HG03025 (cell line): ENCODE measurements around the gene MSH2.
"Not testable (repeated sequence)": the region's sequence is repeated elsewhere in the genome, so short reads cannot be mapped to it uniquely, and the experiment has no call there.

Experiments
- ATAC-seq: cut with Tn5 transposase; IDR thresholded peaks from one replicate; pipeline ENCODE4 v1.9.1; 2021; ENCODE audit warnings: mild to moderate bottlenecking, moderate library complexity; ENCODE audit not compliant: unreplicated experiment, low FRiP score

Gene MSH2

DNA sequence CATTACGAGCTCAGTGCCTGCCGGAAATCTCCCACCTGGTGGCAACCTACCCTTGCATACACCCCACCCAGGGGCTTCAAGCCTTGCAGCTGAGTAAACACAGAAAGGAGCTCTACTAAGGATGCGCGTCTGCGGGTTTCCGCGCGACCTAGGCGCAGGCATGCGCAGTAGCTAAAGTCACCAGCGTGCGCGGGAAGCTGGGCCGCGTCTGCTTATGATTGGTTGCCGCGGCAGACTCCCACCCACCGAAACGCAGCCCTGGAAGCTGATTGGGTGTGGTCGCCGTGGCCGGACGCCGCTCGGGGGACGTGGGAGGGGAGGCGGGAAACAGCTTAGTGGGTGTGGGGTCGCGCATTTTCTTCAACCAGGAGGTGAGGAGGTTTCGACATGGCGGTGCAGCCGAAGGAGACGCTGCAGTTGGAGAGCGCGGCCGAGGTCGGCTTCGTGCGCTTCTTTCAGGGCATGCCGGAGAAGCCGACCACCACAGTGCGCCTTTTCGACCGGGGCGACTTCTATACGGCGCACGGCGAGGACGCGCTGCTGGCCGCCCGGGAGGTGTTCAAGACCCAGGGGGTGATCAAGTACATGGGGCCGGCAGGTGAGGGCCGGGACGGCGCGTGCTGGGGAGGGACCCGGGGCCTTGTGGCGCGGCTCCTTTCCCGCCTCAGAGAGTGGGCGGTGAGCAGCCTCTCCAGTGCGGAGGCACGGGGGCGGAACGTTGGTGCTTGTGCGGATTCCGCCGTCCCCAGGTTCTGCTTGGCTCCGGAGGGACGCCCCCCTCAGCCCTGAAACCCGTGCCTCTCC lies at the start of gene MSH2:
MSH2 (plus strand) TSS at position 352 of the 804 bp plus-strand sequence; CDS start at position 388, 36 bp downstream.
- ATAC-seq: peak; percentile 93

DNA sequence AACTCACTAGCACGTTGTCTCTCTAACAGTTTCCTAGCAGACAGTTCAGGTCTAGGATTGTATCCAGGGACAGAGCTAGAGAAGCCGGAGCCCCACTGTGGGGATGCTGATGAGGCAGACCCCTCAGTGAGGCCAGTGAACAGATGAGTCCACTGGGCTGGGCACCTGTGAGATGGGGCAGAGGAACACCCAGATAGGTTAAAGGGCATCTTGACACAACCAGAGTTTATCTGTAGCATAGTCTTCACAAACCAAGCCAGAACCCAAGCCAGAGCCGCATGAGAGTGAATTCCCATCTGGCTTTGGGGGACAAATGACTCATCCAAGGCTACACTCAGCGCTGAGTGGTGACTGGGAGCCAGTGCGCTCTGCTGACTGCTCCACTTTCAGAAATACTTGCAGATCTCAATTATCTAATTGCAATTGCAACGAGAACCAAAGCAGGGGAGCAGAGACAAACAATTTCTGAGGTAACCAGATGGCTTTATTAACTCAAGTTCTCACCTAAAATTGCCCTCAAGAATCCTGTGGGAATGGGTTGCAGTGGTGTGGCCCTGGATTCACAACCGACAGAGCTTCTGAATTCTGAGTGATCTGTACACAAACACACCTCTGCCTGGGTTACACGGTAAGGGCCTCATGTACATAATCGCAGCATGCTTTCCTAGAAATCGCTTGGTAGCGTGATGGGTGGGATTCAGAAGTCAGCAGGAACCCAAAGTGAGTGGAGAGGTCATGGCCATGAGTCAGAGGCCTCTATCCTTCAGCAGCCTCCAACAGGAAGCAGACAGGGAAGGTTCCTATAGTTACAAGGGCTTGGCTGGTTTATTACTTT lies 48.7 kb upstream of the MSH2 start:
- ATAC-seq: no peak

DNA sequence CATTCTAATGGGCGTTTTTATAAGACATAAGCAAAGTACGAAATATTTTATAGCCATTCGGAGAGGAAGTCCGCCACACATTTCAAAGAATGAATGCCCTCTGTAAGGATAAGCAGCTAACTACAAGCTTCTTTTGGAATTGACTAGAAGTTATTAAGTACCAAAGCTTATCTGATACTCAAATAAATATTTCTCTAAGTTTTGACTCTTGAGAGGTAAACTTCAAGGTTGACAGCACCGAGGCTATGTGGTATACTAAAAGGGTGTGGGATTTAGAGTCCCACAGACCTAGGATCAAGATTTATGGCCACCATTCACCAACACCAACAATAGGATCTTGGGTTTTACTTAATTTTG lies 48.1 kb upstream of the MSH2 start:
- ATAC-seq: no peak

DNA sequence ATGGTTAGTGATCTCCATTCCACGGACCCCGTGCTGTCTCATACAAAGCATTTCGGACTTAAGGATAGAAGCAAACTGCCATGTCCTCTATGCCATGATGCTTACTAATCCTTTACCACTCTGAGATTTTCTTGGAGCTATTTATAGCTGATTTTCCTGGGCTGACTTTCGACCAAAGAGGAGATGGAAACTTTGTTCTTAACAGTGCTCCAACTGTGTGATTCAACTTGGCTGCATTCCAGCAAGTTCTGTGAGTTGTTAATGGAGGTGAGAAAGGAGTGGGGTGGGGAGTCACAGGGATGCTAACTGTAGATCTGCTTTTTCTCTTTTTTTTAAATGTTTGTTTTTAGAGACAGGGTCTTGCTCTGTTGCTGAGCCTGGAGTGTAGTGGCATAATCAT lies 45.5 kb upstream of the MSH2 start:
- no peak for ATAC-seq

DNA sequence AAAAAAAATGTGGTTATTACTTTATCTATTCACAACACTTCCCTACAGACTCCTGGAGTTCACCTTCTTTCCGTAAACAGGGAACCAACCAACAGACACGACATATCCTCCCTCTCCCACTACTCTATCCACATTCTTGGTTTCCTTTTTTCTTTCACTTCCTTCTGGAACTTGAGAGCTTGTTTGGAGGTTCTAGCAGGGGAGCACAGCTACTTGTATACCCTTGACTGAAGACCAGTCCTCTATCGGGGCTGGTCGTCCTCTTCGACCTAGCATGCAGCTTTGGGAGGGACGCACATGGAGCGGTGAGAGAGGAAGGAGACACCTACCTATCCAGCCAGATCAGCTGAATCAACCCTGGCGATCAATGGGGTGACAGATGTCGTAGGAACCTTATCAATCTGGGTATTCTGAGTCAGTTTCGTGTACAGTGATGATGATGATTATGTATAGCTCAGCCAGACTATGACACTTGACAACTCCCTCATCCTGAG lies 43.5 kb upstream of the MSH2 start:
- ATAC-seq: no peak

DNA sequence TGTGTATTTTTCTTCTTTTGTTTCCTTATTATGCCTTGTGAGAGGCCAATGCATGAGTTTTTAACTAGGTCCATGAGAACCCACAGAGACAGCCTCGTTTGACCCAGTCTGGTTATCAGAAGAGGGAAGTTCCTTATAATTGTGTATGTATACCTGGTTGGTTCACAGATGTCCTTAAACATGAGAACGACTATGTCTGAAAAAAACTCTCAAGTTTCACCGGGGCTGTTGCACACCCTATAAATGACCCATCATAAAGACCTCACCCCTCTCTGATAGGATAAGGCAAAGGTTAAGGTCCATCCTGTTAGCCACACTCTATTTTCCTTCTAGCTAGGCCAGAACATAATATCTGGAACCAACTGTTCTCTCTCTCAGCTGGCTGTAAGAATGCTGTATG lies 42.7 kb upstream of the MSH2 start:
- ATAC-seq: no peak

DNA sequence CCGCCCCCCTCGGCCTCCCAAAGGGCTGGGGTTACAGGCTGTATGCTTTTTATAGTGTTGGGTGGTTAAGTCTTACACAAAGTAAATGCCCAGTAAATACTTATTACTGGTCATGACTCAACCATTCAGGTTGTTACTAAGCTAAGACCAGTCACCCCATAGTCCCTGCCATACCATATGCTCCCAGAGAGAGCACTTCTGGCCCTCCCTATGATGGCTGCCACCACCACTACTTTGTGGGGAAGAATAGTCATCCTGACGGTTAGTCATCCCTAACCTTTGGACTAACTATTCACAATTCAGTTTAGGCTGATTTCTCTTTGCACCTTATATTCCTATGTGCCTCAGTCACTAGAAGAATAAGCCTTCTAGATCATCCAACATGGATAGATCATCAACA lies 42.0 kb upstream of the MSH2 start:
- ATAC-seq: no peak

DNA sequence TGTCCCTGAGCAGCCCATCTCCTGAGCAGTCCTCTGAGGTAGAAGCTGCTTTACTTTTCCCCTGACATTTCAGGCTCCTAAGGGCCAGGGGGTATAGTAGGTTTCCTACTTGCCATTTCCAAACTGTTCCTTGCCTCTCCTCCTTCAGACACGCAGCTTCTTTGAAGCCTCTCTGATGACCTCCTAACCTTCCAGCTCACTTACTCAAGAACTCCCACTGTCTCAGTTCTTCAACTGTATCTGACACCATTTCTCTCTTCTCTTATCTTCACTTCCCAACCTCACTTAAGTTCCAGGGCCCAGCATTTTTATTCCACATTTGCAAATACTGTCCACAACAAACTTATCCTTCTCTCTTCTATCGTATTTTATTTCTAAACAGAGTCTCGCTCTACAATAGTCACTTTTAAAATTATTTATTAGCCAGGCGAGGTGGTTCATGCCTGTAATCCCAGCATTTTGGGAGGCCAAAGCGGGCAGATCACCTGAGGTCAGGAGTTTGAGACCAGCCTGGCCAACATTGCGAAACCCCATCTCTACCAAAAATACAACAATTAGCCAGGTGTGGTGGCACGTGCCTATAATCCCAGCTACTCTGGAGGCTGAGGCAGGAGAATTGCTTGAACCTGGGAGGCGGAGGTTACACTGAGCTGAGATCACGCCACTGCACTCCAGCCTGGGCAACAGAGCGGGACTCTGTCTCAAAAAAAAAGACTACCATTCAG lies 41.3 kb upstream of the MSH2 start:
- not testable (repeated sequence) for ATAC-seq

DNA sequence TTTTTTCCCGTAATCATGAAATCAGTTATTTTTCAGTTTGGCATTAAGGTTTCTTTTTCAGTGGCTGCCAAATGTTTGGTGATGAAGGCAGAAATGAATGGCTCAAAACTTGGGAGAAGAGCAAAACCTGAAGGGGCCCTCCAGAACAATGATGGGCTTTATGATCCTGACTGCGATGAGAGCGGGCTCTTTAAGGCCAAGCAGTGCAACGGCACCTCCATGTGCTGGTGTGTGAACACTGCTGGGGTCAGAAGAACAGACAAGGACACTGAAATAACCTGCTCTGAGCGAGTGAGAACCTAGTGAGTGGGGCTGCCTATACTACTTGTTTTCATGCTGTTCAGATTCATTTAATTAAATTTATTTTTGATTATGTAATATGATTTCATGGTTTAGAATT lies 29.2 kb upstream of the MSH2 start:
- ATAC-seq: no peak

DNA sequence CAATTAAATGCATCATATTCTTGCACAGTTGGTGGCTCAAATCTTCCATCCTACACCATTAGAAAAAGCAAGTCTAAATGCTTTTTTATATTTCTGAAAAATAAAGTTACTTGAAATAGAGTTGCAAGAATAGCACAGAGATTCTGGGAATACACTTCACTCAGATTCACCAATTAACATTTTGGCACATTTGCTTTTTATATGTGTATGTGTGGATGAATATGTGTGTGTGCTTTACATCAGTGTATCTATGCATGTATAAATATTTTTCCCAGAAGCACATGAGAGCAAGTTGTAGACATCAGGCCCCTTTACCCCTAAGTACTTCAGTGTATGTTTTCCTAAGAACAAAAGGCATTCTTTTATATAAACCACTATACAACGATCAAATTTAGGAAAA lies 27.6 kb upstream of the MSH2 start:
- ATAC-seq: no peak

DNA sequence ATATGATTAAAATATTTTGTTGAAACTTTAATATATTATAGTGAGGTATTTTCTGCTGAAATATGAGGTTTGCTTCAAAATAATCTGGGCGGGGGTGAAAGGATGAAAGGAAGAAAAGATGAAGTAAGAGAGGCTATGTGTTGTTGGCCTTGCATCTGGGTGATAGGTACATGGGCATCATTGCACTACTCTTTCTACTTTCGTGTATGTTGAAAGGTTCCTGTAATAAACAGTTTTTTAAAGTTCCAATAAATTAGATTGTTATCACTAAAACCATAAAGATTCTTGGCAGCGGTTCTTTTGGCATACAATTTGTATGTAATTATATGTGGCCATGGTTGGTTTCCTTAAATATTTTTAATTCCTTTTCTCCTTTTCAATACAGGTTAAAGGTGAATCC lies 23.6 kb upstream of the MSH2 start:
- ATAC-seq: no peak

DNA sequence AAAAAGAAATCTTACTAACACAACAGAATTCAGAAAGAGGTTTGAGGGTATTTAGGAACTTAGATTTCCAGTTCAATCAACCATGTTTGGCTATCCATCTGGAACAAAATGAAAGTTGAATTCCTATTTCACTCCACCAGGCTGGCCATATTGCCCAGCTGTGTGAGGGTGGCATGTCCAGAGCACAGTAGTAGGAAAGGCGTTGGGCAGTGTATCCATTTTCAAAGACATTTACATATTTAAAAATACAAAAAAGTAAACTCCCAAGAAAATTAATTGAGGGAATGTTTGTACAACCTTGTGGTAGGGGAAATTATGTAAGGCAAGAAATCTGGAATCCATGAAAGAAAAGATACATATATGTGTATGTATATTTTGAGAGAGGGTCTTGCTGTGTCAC lies 21.5 kb upstream of the MSH2 start:
- ATAC-seq: no peak

DNA sequence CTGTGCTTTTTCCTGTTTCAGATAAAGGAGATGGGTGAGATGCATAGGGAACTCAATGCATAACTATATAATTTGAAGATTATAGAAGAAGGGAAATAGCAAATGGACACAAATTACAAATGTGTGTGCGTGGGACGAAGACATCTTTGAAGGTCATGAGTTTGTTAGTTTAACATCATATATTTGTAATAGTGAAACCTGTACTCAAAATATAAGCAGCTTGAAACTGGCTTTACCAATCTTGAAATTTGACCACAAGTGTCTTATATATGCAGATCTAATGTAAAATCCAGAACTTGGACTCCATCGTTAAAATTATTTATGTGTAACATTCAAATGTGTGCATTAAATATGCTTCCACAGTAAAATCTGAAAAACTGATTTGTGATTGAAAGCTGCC lies 16.4 kb upstream of the MSH2 start:
- no peak for ATAC-seq

DNA sequence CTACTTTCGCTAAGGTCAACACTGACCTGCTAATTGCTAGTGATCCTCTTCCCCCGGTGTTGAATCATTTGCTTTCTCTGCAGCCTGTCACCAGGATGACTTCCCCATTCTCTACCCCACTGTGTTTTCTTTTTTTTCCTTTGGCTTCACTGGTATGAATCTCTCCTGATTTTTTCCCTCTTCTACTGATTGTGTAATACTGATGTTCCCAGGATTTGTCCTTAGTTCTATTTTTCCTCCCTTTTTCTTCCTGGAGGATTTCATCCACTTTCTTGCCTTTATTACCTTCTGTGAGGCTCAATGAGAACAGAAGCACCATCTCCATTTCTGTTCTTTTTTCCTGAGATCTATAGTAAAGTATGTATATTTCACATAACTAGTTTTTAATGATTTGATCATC lies 14.1 kb upstream of the MSH2 start:
- ATAC-seq: no peak

DNA sequence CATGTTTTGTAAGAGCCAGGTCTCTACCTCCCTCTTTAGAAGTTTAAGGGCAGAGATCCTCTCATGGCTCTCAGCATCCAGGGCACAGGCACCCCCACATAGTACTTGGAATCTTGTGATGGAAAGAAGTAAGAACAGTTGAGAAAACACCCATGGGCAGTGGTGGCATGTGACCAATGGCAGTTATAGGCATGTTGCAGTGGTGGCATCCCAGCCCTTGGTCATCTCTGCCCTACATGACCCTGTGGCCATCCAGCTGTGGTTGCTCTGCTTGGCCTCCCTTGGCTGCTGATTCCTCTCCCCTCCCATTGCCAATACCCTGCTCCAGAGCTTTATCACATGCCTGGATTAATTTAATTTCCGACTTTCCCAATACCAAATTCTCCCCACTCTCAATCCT lies 13.3 kb upstream of the MSH2 start:
- no peak for ATAC-seq

DNA sequence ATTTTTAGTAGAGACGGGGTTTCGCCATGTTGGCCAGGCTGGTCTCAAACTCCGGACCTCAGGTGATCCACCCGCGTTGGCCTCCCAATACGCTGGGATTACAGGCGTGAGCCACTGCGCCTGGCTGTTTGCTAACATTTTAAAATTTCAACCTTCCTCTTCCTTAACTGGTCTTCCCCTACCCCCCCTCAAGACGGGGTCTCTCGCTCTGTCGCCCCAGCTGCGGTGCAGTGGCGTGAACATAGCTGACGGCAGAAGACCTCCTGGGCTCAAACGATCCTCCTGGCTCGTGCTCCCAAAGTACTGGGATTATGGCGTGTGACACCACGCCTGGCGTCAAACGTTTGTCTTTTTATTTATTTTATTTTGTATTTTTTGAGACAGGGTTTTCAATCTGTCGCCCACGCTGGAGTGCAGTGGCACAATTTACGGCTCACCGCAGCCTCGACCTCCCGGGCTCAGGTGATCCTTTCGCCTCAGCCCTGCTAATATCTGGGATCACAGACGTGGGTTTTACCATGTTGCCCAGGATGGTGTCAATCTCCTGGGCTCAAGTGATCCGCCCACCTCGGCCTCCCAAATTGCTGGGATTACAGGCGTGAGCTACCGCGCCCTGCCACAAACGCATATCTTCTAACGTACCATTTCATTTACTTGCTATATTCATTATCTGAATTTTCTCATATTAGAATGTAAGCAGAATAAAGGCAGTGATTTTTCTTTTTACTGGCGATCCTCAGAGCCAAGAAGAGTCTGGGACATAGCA lies 984 bp upstream of the MSH2 start:
- no peak for ATAC-seq

DNA sequence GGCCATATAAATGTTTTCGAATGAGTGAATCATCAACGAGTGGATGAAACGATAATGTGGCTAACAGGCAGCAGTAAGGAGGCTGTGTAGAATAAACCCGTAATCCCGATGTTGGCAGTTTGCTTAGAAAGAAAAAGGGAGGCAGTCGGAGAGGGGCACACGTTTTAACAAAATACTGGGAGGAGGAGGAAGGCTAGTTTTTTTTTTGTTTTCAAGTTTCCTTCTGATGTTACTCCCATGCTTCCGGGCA lies 476 bp upstream of the MSH2 start:
- ATAC-seq: no peak

DNA sequence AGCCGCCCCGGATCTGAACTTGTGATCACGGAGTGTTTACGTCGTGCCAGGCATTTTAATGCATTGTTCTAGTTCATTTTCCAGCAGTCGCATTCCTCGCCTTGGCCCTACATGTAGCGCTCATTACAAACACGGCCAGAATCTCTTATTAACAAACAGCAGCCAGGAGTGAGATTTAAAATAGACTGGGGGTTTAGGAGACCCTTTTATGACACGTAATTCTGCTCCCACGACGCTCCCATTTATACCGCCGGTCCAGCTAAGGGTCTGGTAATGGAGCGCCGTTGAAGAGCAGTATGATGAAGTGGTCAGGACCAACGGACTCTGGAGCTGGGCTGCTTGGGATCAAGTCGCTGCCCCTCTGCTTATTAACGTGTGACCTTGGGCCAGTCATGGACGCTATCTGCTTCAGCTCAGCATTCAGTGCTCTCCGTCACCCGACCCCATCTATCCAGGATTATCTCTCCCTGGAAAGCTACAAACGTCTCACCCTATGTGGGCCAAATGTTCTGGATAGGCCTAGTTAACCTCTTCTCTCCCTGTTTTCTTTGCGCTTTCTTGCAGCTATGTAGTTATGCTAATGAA lies 745 bp downstream of the MSH2 start:
- no peak for ATAC-seq

DNA sequence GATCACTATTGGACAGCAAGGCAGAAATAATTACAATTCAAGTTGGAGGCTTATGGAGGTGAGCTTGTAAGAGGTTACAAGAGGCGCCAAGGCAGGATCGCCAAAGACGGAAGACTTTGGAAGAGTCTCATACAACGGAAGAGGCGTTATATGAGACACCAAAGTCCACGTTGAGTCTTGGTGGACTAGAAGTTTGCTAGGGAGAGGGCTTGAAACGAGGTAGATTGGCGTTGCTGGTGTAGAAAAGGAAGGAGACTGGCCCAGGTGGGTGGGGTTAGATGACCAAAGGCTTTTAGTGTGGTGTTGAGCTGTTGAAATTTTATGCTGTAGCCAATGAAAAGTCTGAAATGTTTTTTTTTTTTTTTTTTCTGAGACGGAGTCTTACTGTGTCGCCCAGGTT lies 1.4 kb downstream of the MSH2 start:
- ATAC-seq: no peak

DNA sequence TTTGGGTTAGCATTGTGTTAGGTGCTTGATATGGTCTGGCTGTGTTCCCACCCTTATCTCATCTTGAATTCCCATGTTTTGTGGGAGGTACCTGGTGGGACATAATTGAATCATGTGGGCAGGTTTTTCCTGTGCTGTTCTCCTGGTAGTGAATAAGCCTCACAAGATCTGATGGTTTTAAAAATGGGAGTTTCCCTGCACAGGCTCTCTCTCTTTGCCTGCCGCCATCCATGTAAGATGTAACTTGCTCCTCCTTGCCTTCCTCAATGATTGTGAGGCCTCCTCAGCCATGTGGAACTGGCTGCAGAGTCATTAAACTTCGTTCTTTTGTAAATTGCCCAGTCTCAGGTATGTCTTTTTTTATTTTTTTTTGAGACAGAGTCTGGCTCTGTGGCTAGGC lies 2.8 kb downstream of the MSH2 start:
- no peak for ATAC-seq
